Measurements from ENCODE around the gene ATP2C2.
"Not testable (repeated sequence)": the region's sequence is repeated elsewhere in the genome, so short reads cannot be mapped to it uniquely, and the experiment has no call there.

ATP2C2 gene

GRCh38 chr16:84396537-84397008 is 28.2 kb downstream of the ATP2C2 start:
- no peak overlapping the region for H3K4me2 ChIP-seq (ENCODE audit: low read depth, low read length)
- no peaks in the 10 kb centered on the region for H3K4me1 ChIP-seq (ENCODE audit: low read length)
- H3K27me3 ChIP-seq (replicated peaks; ENCODE audit: insufficient read depth, low read length): peaks cover 20% of the 10 kb centered on the region; the same call in 1 of the 2 replicates
- H3F3A ChIP-seq (ENCODE audit: insufficient read depth, low read length): no peaks in the 10 kb centered on the region
- H3K27ac ChIP-seq (ENCODE audit: low read length): no peak overlapping the region
- H3K36me3 ChIP-seq (replicated peaks; ENCODE audit: insufficient read depth, low read length): no peaks in the 10 kb centered on the region
- no peak for DNase-seq
- no peak overlapping the region for H2AFZ ChIP-seq (ENCODE audit: low read length)
- no peak overlapping the region for H3K4me3 ChIP-seq (ENCODE audit: low read length)
- TF ChIP-seq EZH2 (optimal IDR thresholded peaks at IDR 0.05; ENCODE audit: low read depth, low read length) (no peak), EZH2phosphoT487 (IDR thresholded peaks at IDR 0.05; ENCODE audit: low read length) (no peak)
- TF ChIP-seq, protein P1, sequence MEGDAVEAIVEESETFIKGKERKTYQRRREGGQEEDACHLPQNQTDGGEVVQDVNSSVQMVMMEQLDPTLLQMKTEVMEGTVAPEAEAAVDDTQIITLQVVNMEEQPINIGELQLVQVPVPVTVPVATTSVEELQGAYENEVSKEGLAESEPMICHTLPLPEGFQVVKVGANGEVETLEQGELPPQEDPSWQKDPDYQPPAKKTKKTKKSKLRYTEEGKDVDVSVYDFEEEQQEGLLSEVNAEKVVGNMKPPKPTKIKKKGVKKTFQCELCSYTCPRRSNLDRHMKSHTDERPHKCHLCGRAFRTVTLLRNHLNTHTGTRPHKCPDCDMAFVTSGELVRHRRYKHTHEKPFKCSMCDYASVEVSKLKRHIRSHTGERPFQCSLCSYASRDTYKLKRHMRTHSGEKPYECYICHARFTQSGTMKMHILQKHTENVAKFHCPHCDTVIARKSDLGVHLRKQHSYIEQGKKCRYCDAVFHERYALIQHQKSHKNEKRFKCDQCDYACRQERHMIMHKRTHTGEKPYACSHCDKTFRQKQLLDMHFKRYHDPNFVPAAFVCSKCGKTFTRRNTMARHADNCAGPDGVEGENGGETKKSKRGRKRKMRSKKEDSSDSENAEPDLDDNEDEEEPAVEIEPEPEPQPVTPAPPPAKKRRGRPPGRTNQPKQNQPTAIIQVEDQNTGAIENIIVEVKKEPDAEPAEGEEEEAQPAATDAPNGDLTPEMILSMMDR (IDR thresholded peaks at IDR 0.05; ENCODE audit: low read length): no peak
- H3K79me2 ChIP-seq (ENCODE audit: low read length): no peaks in the 10 kb centered on the region
- no peaks in the 10 kb centered on the region for H4K20me1 ChIP-seq (ENCODE audit: insufficient read depth, low read length)
- H3K9me2 ChIP-seq (replicated peaks; ENCODE audit: insufficient read depth, low read length): no peaks in the 10 kb centered on the region
- no peaks in the 10 kb centered on the region for H3K9me3 ChIP-seq (replicated peaks; ENCODE audit: insufficient read depth, low read length)
- H3K9ac ChIP-seq (ENCODE audit: low read length): no peak overlapping the region

- no peak overlapping the region for H3K27ac ChIP-seq (ENCODE audit: low read length)
Measured at GRCh38 chr16:84397090-84397489, 28.8 kb downstream of the ATP2C2 start.

GRCh38 chr16:84398701-84399100 is 30.4 kb downstream of the ATP2C2 start:
- TF ChIP-seq EZH2phosphoT487 (IDR thresholded peaks at IDR 0.05; ENCODE audit: low read length) (no peak), EZH2 (optimal IDR thresholded peaks at IDR 0.05; ENCODE audit: low read depth, low read length) (no peak)
- TF ChIP-seq, protein P1 (IDR thresholded peaks at IDR 0.05; ENCODE audit: low read length): no peak
- Histone ChIP-seq H2AFZ (ENCODE audit: low read length) (no peak overlapping the region), H3K9me3 (replicated peaks; ENCODE audit: insufficient read depth, low read length) (no peaks in the 10 kb centered on the region), H3K4me2 (ENCODE audit: low read depth, low read length) (no peak overlapping the region), H3F3A (ENCODE audit: insufficient read depth, low read length) (no peaks in the 10 kb centered on the region), H3K36me3 (replicated peaks; ENCODE audit: insufficient read depth, low read length) (no peaks in the 10 kb centered on the region), H3K27ac (ENCODE audit: low read length) (no peak overlapping the region), H3K27me3 (replicated peaks; ENCODE audit: insufficient read depth, low read length) (peaks cover 23% of the 10 kb centered on the region; the same call in 1 of the 2 replicates), H4K20me1 (ENCODE audit: insufficient read depth, low read length) (no peaks in the 10 kb centered on the region), H3K9ac (ENCODE audit: low read length) (no peak overlapping the region), H3K4me1 (ENCODE audit: low read length) (no peaks in the 10 kb centered on the region), H3K9me2 (replicated peaks; ENCODE audit: insufficient read depth, low read length) (no peaks in the 10 kb centered on the region), H3K4me3 (ENCODE audit: low read length) (no peak overlapping the region), H3K79me2 (ENCODE audit: low read length) (no peaks in the 10 kb centered on the region)
- DNase-seq: no peak

More at GRCh38 chr16:84397090-84397489, 28.8 kb downstream of the ATP2C2 start:
- no peaks in the 10 kb centered on the region for H3K4me1 ChIP-seq (ENCODE audit: low read length)
- H4K20me1 ChIP-seq (ENCODE audit: insufficient read depth, low read length): no peaks in the 10 kb centered on the region
- no peaks in the 10 kb centered on the region for H3K9me3 ChIP-seq (replicated peaks; ENCODE audit: insufficient read depth, low read length)
- no peaks in the 10 kb centered on the region for H3K79me2 ChIP-seq (ENCODE audit: low read length)
- H2AFZ ChIP-seq (ENCODE audit: low read length): no peak overlapping the region
- no peak overlapping the region for H3K4me3 ChIP-seq (ENCODE audit: low read length)
- no peaks in the 10 kb centered on the region for H3K36me3 ChIP-seq (replicated peaks; ENCODE audit: insufficient read depth, low read length)
- no peaks in the 10 kb centered on the region for H3F3A ChIP-seq (ENCODE audit: insufficient read depth, low read length)
- H3K9ac ChIP-seq (ENCODE audit: low read length): no peak overlapping the region
- DNase-seq: no peak
- no peak overlapping the region for H3K4me2 ChIP-seq (ENCODE audit: low read depth, low read length)
- TF ChIP-seq EZH2phosphoT487 (IDR thresholded peaks at IDR 0.05; ENCODE audit: low read length) (no peak), EZH2 (optimal IDR thresholded peaks at IDR 0.05; ENCODE audit: low read depth, low read length) (no peak)
- TF ChIP-seq, protein P1 (IDR thresholded peaks at IDR 0.05; ENCODE audit: low read length): no peak
- no peaks in the 10 kb centered on the region for H3K9me2 ChIP-seq (replicated peaks; ENCODE audit: insufficient read depth, low read length)
- H3K27me3 ChIP-seq (replicated peaks; ENCODE audit: insufficient read depth, low read length): peaks cover 19% of the 10 kb centered on the region; the same call in 1 of the 2 replicates

DNA sequence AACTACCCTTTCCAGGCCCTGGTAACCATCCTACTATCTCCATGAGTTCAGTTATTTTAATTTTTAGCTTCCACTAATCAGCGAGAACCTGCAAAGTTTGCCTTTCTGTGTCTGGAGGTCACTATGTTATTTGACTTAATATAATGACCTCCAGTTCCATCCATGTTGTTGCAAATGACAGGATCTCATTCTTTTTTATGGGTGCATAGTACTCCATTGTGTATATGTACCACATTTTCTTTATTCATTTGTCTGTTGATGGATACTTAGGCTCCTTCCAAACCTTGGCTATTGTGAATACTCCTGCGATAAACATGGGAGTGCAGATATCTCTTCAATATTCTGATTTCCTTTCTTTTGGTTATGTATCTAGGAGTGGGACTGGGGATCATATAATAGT is 31.6 kb downstream of the ATP2C2 start:
- H2AFZ ChIP-seq (ENCODE audit: low read length); H3K36me3 ChIP-seq (replicated peaks; ENCODE audit: insufficient read depth, low read length); H3K79me2 ChIP-seq (ENCODE audit: low read length); H3K9me3 ChIP-seq (replicated peaks; ENCODE audit: insufficient read depth, low read length); H4K20me1 ChIP-seq (ENCODE audit: insufficient read depth, low read length); H3K4me3 ChIP-seq (ENCODE audit: low read length); H3K9ac ChIP-seq (ENCODE audit: low read length); H3K9me2 ChIP-seq (replicated peaks; ENCODE audit: insufficient read depth, low read length); H3K4me2 ChIP-seq (ENCODE audit: low read depth, low read length); H3K27ac ChIP-seq (ENCODE audit: low read length); H3F3A ChIP-seq (ENCODE audit: insufficient read depth, low read length); DNase-seq; H3K4me1 ChIP-seq (ENCODE audit: low read length): not testable (repeated sequence)
- H3K27me3 ChIP-seq (replicated peaks; ENCODE audit: insufficient read depth, low read length): peaks cover 23% of the 10 kb centered on the region; the same call in 1 of the 2 replicates

- not testable (repeated sequence) for DNase-seq; H3K4me1 ChIP-seq (ENCODE audit: low read length); H3K79me2 ChIP-seq (ENCODE audit: low read length)
Measured at GRCh38 chr16:84403435-84403834, 35.1 kb downstream of the ATP2C2 start.

More at GRCh38 chr16:84403435-84403834, 35.1 kb downstream of the ATP2C2 start:
- not testable (repeated sequence) for H3K9me3 ChIP-seq (replicated peaks; ENCODE audit: insufficient read depth, low read length); H3K4me3 ChIP-seq (ENCODE audit: low read length); H4K20me1 ChIP-seq (ENCODE audit: insufficient read depth, low read length); H3K9ac ChIP-seq (ENCODE audit: low read length); H3K27ac ChIP-seq (ENCODE audit: low read length); H2AFZ ChIP-seq (ENCODE audit: low read length); H3K9me2 ChIP-seq (replicated peaks; ENCODE audit: insufficient read depth, low read length); H3F3A ChIP-seq (ENCODE audit: insufficient read depth, low read length); H3K4me2 ChIP-seq (ENCODE audit: low read depth, low read length); H3K36me3 ChIP-seq (replicated peaks; ENCODE audit: insufficient read depth, low read length)
- peaks cover 41% of the 10 kb centered on the region for H3K27me3 ChIP-seq (replicated peaks; ENCODE audit: insufficient read depth, low read length)
